MV-4-11 (cell line): Measurements from ENCODE around the gene CACNA1G.

Source experiments
- DNase-seq: peaks from one replicate; lab custom pipeline; 2025; lab: John Stamatoyannopoulos, UW

CACNA1G gene

GRCh38 chr17:50632637-50633036 lies 72.1 kb downstream of the CACNA1G start:
- DNase-seq, result no peak

GRCh38 chr17:50633683-50634082 lies 73.2 kb downstream of the CACNA1G start:
- DNase-seq, result no peak

DNA sequence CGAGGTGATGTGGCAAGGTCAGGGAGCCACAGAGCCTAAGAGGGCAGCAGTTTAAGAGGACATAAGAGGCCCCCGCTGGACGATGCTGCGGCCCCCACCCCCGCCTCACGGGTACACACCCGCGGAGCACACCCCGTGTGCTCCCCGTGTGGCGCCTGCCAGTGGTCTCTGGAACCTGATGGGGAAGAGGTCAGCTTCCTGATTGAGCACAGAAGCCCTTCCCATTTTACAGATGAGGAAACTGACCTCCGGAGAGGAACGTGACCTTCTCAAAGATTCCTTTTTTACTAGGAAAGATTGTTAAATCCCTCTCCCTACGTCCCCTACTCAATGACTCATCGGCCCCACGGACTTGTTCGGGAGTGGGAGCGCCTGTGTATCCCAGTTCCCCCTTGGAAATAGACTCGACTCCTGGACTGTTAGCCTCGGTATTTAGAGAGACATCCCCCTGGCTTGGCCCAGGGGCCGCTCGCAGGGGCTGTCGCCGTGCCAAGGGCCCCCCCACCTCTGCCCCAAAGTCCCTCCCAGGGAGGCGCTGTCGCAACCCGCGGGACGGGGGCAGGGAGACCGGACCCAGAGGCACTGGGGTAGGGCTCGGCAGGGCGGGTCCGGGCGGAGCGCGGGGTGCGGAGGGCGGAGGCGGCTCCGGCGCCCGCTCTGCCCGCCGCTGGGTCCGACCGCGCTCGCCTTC lies 73.9 kb downstream of the CACNA1G start, which contains the start of gene ABCC3:
ABCC3 (plus strand) TSS at position 658 of the 691 bp plus-strand sequence. CDS start 56 bp downstream, outside the sequence.
- DNase-seq, result peak; percentile 45

DNA sequence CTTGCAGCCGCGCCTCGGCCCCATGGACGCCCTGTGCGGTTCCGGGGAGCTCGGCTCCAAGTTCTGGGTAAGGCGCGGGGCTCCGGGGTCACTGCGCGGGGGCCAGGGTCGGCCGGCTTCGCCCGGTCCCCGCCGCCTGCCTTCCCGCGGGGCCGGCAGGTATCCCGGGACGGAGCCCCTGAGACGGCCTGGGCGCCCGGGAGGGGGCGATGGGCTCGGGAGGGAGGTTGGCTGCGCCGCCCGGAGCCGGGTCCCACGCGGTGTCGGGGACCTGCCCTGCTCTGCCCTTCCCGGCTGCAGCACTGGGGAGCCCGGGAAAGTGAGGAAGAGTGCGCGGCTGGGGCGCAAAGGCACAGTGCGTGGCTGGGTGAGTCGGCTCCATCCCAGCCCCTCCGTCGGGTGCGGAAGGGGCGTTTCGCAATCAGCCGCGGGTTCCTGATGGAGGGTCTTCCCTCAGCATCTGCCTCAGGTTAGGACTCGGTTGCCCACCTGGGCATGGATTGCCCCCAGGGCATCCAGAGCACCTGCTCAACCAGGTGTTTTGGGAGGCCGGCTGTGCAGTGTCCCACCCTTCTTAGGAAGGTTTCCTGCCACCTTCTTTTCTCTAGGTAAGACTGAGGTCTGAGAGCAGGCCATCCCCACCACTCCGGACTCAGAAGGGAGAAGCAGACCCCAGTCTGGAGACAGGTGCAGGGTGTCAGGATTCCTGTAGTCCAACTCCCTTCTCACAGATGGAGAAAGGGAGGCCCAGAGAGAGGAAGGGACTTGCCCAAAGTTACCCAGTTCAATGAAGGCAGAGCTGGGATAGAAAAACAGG lies 74.6 kb downstream of the CACNA1G start:
- DNase-seq, result no peak

- no peak for DNase-seq
Measured at GRCh38 chr17:50635732-50635981, 75.1 kb downstream of the CACNA1G start.

DNA sequence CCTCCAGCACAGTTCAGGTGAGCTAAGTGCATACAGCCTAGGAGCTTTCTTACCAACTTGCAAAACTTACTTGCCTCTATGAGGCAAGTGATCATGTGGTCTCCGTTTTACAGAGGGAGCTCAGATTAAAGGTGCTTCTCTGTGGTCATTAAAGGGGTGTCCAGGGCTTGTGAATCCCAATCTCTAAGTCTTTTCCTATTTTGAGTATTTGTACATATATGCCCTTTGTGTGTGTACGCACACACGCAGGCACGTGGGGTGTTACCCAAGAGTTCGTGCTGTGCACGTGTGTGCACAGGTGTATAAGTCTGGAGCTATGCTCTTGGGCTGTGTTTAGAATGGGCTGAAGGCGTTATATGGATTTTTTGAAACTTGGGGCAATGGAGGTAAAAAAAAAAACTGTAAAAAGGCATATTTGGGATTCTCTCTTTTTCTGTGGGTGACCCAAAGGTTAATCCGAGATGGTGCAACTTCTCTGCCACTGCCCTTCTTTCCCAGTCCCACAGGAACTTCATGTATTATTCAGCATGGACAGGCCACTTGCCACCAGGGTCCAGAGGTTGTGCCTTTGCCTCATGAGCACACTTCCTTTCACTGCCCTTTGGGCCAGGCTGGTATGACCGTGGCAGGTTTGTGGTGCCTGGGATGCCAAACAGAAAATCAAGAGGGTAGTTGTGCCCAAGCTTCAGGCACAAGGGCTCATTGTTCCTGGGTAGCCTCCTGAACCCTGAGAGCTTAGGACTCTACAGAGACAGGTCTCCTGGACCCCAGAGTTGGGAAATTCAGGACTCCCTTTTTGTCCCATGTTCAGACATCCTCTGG lies 75.7 kb downstream of the CACNA1G start:
- no peak for DNase-seq

DNA sequence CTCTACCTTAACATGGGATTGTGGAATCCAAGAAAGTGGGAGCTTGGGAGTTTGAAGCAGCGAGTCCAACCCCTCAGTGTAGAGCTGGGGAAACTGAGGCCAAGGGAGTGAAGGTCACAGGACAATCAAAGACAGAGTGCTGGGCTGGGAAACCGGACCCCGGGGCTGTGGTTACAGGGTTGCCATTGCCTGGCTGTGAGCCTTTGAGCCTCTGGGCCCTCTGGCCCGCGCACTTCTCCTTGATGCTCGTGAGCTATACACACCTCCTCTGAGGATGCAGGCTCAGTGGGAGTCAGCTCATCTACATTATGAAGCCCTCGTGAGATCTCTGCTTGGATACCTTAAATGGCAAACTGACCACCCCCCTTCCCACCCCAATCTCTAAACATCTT lies 76.3 kb downstream of the CACNA1G start:
- no peak for DNase-seq

DNA sequence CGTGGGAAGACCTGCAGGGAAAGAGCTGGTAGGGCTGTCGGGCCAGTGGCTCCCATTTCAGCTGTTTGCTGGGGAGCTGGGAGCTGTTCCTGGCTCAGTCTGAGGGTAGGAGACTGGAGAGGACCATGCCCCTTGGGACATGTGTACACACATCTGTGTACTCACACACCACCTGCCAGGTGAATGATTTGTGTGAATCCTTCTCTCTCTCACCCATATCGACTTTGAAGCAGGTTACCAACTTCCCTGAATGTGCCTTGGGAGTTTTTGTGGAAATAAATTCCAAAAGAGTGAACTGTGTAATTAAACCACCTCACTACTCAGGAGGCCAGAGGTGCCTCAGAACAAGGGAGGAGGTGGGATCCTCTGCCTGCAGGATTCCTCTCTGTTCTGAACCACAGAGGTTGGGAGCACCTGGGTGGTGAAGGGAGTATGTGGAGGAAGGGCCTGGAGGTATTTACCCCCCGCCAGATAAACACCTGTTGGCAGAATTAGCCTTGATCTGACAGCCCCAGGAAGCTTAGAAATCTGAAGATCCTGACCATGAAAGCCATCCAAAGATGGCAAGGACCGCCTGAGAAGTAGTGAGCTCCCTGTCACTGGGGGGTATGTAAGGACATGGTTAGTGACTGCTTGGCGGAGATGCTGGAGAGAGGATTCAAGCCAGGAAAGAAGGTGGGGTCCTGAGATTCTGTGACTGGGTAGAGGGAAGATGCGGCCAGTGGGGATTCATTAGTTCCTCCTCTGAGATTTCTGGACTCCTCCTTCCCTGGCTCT lies 77.5 kb downstream of the CACNA1G start:
- no peak for DNase-seq

GRCh38 chr17:50638606-50638965 lies 78.1 kb downstream of the CACNA1G start:
- no peak for DNase-seq

- DNase-seq, result peak; percentile 19
Measured at GRCh38 chr17:50638966-50639713, 78.6 kb downstream of the CACNA1G start.

DNA sequence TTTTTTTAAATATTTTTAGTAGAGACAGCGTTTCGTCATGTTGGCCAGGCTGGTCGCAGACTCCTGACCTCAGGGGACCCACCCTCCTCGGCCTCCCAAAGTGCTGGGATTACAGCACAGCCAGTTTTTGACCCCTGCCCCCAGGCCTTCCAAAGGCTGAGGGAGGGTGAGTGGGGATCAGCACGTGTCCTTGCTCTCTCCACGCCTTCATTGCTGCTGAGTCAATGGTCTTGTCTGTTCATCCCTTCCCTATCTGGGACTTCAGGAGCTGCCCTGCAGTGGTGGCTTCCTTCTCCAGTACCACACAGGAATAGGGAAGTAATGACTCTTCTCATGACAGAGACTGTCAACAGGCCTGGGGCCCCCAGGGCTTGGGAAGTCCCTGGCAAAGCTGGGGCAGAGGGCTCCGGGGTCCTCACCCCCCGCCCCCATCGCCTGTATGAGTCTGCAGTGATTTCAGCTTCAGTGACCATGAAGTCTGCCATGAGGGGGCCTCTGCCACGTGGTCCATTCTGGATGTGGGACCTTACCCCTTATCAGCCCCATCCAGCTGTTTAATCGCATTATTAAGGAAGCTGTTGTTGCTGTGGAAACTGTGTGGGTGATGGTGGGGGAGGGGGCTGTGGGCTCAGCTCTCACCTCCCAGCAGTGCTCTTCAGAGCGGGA lies 80.3 kb downstream of the CACNA1G start:
- peak; percentile 66 for DNase-seq

DNA sequence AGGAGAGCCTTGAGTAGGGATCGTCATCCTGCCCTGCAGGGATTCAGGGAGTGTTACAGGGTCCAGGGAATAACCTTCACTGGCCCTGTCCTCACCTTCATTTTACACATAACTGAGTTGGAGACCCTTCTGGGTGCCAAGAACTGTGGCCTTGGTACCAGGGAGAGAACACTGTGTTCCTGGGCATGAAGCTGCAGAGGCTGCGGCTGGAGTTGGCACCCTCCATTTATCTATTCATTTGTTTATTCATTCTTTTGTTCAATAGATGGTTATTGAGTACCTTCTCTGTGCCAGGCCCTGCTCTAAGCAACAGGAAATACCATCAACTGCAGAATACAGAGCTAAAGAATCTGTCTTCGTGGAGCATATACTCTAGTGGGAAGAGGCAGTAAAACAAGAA lies 80.8 kb downstream of the CACNA1G start:
- no peak for DNase-seq

- DNase-seq, result no peak
Measured at GRCh38 chr17:50642071-50642721, 81.7 kb downstream of the CACNA1G start.

GRCh38 chr17:50642722-50643656 lies 82.5 kb downstream of the CACNA1G start:
- DNase-seq, result no peak

GRCh38 chr17:50645748-50646682 lies 85.5 kb downstream of the CACNA1G start:
- DNase-seq, result no peak

- no peak for DNase-seq
Measured at GRCh38 chr17:50647187-50647586, 86.7 kb downstream of the CACNA1G start.

DNA sequence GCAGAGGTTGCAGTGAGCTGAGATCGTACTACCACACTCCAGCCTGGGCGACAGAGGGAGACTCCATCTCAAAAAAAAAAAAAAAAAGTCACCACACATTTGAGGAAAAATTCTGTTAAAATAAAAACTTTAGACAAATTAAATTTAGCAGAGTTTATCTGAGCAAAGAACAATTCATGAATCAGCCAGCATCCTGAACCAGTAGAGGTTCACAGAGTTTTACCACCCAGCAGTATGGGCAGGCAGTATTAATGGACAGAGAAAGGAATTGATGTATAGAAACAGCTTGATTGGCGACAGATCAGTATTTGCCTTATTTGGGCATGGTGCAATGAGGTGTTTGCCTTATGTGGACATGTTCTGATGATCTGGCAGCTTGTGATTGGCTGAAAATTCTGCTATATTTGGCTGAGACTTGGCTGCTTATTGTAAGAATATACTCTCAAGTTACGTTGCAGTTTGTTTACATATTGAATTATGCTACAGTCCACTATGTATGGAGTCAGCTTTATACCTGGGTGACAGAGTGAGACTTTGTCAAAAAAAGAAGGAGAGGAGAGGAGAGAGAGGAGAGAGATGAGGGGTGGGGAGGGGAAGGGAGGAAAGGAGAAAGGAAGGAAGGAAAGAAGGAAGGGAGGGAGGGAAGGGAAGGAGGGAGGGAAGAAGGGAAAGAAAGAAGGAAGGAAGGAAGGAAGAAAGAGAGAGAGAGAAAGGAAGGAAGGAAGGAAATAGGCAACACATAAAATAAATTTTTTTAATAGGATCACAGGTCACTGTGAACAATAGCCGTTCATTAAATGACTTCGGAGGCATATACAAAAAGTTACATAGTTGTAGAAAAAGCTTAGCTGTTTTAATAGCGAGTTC lies 88.8 kb downstream of the CACNA1G start:
- no peak for DNase-seq
